Kidney (tissue), 14 donors: Measurements from ENCODE around the gene FAM83G. TPM values are rescaled to one million over a fixed set of nuclear protein-coding genes. Genes with fewer than 3 reads are reported as not detected.

Source experiments
- DNase-seq, 5 donors: peaks; one replicate each; pipeline ENCODE4 v3.0.0-alpha.2; 2013 to 2020
- FAIRE-seq: peaks from 2 replicates; lab custom pipeline; 2012; peaks lifted over from hg19 to GRCh38; lab: Jason Lieb, UNC
- H3K27ac ChIP-seq, 2 donors: one replicate each; pipeline ENCODE4 v1.7.0; 2013; ENCODE audit warnings: low read depth in 2 of 2, low read length in 2 of 2, inconsistent platforms in 1 of 2
- H3K27me3 ChIP-seq: one replicate; pipeline ENCODE4 v1.7.1; 2013; ENCODE audit warnings: low read length, inconsistent platforms; ENCODE audit not compliant: control insufficient read depth, insufficient read depth
- H3K36me3 ChIP-seq, 3 donors: one replicate each; pipeline versions ENCODE4 v1.7.0 to v1.7.1; 2013; ENCODE audit warnings: low read length in 3 of 3, control low read depth in 1 of 3, inconsistent platforms in 1 of 3; ENCODE audit not compliant: insufficient read depth in 3 of 3, control insufficient read depth in 2 of 3
- H3K4me1 ChIP-seq, 3 donors: one replicate each; pipeline versions ENCODE4 v1.7.0 to v1.7.1; 2013; ENCODE audit warnings: low read length in 3 of 3, inconsistent platforms in 1 of 3, low read depth in 1 of 3; ENCODE audit not compliant: control insufficient read depth in 2 of 3, insufficient read depth in 2 of 3
- H3K4me3 ChIP-seq, 3 donors: one replicate each; pipeline versions ENCODE4 v1.7.0 to v1.8.1; 2013; ENCODE audit warnings: low read length in 3 of 3, control low read depth in 1 of 3, inconsistent platforms in 1 of 3
- H3K9ac ChIP-seq, 3 donors: one replicate each; pipeline versions ENCODE4 v1.7.0 to v1.7.1; 2013; ENCODE audit warnings: low read length in 3 of 3, control low read depth in 1 of 3, inconsistent platforms in 1 of 3
- H3K9me3 ChIP-seq, 3 donors: one replicate each; pipeline versions ENCODE4 v1.7.0 to v1.7.1; 2013; ENCODE audit warnings: low read length in 3 of 3, control low read depth in 1 of 3, inconsistent platforms in 1 of 3; ENCODE audit not compliant: control insufficient read depth in 2 of 3, insufficient read depth in 1 of 3
- intact Hi-C: fragments of 100-400 bp; cut with DNase I; formaldehyde crosslinking; loops from one replicate; pipeline ENCODE4 v1.11.1; 2022
- polyA plus RNA-seq: library from polyadenylated mRNA; stranded (reverse); fragments of 350-450 nt; fragmentation: Illumina TruSeq; extraction: RNeasy Lipid Tissue Mini Kit (QIAGEN cat#74804); gene quantifications from one replicate; pipeline ENCODE4 v1.2.3, GENCODE V29; 2014; ENCODE audit warnings: low read depth, low replicate concordance; ENCODE audit not compliant: insufficient read depth
- total RNA-seq: library from RNA; stranded (reverse); fragmentation: NEBNext Ultra II Directional; extraction: Animal tissue kit (Norgen Biotek cat#: 25700); gene quantifications from one replicate; pipeline ENCODE4 v1.2.1, GENCODE V29; 2021
- TF ChIP-seq, protein P1 (sequence below): IDR thresholded peaks from 3 replicates; pipeline ENCODE4 v1.5.1; 2012; ENCODE audit warnings: mild to moderate bottlenecking, moderate library complexity, borderline replicate concordance; ENCODE audit not compliant: insufficient read depth; ENCODE audit errors: extremely low read depth
- donor health status: control.
- donor health status: control.
- donor health status: control.
- donor health status: control.
- donor health status: control.
- donor health status: DM: yes; HTN: yes; CAD: no.
- donor health status: Normal renal cell carcinoma (clear cell type).

Gene FAM83G
- total and polyA plus RNA-seq, 2 donors from 2014 or later, result 4.9 to 8.0 TPM

DNA sequence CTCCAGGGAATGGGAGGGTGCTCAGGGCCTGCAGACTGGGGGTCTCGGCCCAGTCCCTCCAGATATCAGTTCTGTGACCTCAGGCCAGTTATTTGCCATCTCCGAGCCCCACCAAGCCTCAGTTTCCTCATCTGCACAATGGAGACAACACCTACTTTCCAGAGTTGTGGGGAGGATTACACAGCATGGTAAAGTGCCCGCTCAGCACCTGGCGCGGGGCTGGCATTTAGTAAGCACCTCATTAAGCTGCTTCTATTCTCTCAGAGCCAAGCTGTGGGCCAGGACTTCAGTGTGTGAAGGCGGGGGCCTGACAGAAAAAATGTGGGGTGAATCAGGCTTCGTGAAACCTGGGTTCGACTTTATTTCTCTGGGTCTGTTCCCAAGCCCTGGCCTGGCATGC, 5.2 kb downstream of the FAM83G start:
- peaks cover 0 to 6% (median 0%) of the 10 kb centered on the region in 3 donors for H3K4me1 ChIP-seq
- no peaks in the 10 kb centered on the region for H3K36me3 ChIP-seq
- DNase-seq, result no peak
- no peak overlapping the region for H3K4me3 ChIP-seq
- TF ChIP-seq, protein P1, sequence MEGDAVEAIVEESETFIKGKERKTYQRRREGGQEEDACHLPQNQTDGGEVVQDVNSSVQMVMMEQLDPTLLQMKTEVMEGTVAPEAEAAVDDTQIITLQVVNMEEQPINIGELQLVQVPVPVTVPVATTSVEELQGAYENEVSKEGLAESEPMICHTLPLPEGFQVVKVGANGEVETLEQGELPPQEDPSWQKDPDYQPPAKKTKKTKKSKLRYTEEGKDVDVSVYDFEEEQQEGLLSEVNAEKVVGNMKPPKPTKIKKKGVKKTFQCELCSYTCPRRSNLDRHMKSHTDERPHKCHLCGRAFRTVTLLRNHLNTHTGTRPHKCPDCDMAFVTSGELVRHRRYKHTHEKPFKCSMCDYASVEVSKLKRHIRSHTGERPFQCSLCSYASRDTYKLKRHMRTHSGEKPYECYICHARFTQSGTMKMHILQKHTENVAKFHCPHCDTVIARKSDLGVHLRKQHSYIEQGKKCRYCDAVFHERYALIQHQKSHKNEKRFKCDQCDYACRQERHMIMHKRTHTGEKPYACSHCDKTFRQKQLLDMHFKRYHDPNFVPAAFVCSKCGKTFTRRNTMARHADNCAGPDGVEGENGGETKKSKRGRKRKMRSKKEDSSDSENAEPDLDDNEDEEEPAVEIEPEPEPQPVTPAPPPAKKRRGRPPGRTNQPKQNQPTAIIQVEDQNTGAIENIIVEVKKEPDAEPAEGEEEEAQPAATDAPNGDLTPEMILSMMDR, result no peak
- H3K9me3 ChIP-seq, result no peaks in the 10 kb centered on the region
- no peak overlapping the region for H3K27ac ChIP-seq
- intact Hi-C loops, result no loop called here
- no peak for FAIRE-seq
- H3K27me3 ChIP-seq, result no peaks in the 10 kb centered on the region
- H3K9ac ChIP-seq, result no peak overlapping the region

DNA sequence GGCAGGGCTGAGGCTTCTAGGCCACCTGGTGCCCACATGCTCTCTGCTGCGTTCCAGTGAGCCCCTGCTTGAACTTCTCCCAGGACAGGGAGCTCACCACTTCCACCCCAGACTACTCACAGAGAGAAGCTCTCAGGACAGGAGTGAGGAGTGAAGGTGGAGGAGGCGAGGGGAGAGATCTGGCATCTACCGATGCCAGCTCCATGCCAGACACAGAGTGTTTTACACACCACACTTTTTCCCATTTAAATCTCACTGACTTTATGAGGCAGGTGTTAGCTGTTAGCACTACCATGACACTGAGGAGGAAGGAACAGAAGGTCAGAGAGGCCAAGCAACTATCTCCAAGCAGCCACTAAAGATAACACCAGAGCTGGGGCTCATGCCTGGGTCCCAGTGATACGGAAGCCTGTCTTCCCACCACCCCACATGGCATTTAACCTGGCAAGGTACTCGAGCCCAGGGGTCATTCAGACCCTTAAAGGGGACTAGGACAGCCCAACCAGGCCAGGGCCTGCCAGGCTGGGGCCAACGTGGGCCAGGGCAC, 6.8 kb downstream of the FAM83G start:
- H3K4me1 ChIP-seq, result peaks cover 0 to 4% (median 0%) of the 10 kb centered on the region in 3 donors
- no peak for DNase-seq
- H3K9ac ChIP-seq, result no peak overlapping the region
- no peak overlapping the region for H3K27ac ChIP-seq
- H3K27me3 ChIP-seq, result no peaks in the 10 kb centered on the region
- TF ChIP-seq, protein P1, result no peak
- intact Hi-C loops, result no loop called here
- peaks cover 0 to 5% (median 0%) of the 10 kb centered on the region in 3 donors for H3K36me3 ChIP-seq
- no peak for FAIRE-seq
- H3K4me3 ChIP-seq, result no peak overlapping the region
- no peaks in the 10 kb centered on the region for H3K9me3 ChIP-seq

DNA sequence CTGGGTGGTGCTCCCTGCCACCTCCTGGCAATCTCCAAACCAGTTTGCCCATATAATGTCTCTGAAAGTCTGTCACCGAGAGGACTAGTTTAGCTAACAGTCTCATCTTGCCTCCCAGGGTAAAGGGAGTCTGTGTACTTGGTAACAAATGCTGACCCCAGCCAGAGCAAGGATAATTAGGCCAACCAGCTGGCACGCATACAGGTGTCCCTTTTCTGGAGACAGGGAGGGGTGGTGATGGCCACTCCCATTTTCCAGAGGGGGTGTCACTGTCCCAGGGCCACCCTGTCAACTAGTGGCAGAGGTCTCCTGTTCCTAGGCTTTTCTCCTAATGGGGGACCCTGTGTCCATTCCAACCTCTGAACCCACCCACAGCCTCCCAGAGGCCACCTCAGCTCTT, 8.1 kb downstream of the FAM83G start:
- Histone ChIP-seq H3K36me3 (peaks cover 0 to 5% (median 0%) of the 10 kb centered on the region in 3 donors), H3K27ac (no peak overlapping the region), H3K4me3 (no peak overlapping the region), H3K4me1 (peaks cover 0 to 2% (median 0%) of the 10 kb centered on the region in 3 donors), H3K9me3 (no peaks in the 10 kb centered on the region), H3K27me3 (no peaks in the 10 kb centered on the region), H3K9ac (no peak overlapping the region)
- DNase-seq (no peak), FAIRE-seq (no peak)
- TF ChIP-seq, protein P1, result no peak
- intact Hi-C loops, result no loop called here

DNA sequence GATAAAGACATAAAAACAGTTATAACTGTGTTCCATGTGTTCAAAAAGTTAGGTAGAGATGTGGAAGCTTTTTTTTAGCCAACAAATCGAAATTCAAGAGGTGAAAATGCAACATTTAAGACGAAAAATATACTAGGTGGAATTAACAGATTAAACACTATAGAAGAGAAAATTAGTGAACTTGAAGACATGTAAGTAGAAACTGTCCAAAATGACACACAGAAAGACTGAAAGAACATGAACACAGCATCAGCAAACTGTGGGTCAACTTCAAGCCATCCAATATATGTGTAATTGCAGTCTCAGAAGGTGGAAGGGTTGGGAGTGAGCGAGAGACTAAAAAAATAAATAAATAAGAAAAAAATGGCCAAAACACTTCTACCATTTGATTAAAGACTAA, 9.3 kb downstream of the FAM83G start:
- Histone ChIP-seq H3K27ac (no peak overlapping the region), H3K9ac (no peak overlapping the region), H3K9me3 (no peaks in the 10 kb centered on the region), H3K4me1 (peaks cover 0 to 2% (median 0%) of the 10 kb centered on the region in 3 donors), H3K27me3 (no peaks in the 10 kb centered on the region), H3K36me3 (peaks cover 0 to 10% (median 0%) of the 10 kb centered on the region in 3 donors), H3K4me3 (no peak overlapping the region)
- TF ChIP-seq, protein P1, result no peak
- intact Hi-C loops, result no loop called here
- FAIRE-seq (no peak), DNase-seq (no peak)
